ENCODE data around the gene KRTAP12-1. TPM values are rescaled to one million over a fixed set of nuclear protein-coding genes. Genes with fewer than 3 reads are reported as not detected.

KRTAP12-1 gene
- total RNA-seq, 6 experiments from 2014 or later, result not detected

GRCh38 chr21:44728716-44729115 is 46.8 kb upstream of the KRTAP12-1 start:
- H3K4me3 Mint-ChIP-seq, result no peak overlapping the region
- H3K27me3 Mint-ChIP-seq (ENCODE audit: insufficient read depth), result peaks cover 61% of the 10 kb centered on the region
- no peaks in the 10 kb centered on the region for H3K36me3 Mint-ChIP-seq (ENCODE audit: low read depth)
- DNase-seq, result no peak
- no peaks in the 10 kb centered on the region for H3K9me3 Mint-ChIP-seq
- no peaks in the 10 kb centered on the region; the same call in 1 of the 2 replicates for H3K4me1 Mint-ChIP-seq (ENCODE audit: low read depth)
- no peak overlapping the region for H3K27ac Mint-ChIP-seq
- TF ChIP-seq CTCF (IDR thresholded peaks at IDR 0.05), result no peak

GRCh38 chr21:44727757-44728156 is 45.8 kb upstream of the KRTAP12-1 start:
- Mint-ChIP-seq H3K4me1 (ENCODE audit: low read depth) (no peaks in the 10 kb centered on the region), H3K36me3 (ENCODE audit: low read depth) (no peaks in the 10 kb centered on the region), H3K9me3 (no peaks in the 10 kb centered on the region), H3K27me3 (ENCODE audit: insufficient read depth) (peaks cover 59% of the 10 kb centered on the region), H3K27ac (no peak overlapping the region), H3K4me3 (no peak overlapping the region)
- no peak for TF ChIP-seq CTCF (IDR thresholded peaks at IDR 0.05)
- DNase-seq, result no peak

DNA sequence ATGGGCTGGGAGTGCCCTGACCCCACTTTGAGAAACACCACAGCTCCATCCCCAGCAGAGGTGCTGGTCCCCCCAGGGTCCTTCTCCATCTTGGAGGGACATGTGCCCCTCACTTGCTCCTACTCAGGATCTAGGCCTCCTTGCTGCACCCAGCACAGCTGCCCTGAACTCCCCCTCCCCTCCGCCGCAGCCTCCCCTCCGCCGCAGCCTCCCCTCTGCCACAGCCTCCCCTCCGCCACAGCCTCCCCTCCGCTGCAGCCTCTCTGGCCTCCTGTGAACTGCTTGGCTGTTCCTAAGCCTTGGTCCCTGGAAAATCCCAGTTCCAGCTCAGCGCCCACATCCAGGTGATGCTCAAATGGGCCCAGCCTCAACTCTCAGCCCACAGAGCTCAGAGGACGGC is 45.4 kb upstream of the KRTAP12-1 start:
- H3K4me3 Mint-ChIP-seq, result no peak overlapping the region
- no peaks in the 10 kb centered on the region for H3K36me3 Mint-ChIP-seq (ENCODE audit: low read depth)
- no peak for TF ChIP-seq CTCF (IDR thresholded peaks at IDR 0.05)
- DNase-seq, result no peak
- peaks cover 60% of the 10 kb centered on the region for H3K27me3 Mint-ChIP-seq (ENCODE audit: insufficient read depth)
- no peaks in the 10 kb centered on the region for H3K4me1 Mint-ChIP-seq (ENCODE audit: low read depth)
- no peak overlapping the region for H3K27ac Mint-ChIP-seq
- no peaks in the 10 kb centered on the region for H3K9me3 Mint-ChIP-seq

- peaks cover 56% of the 10 kb centered on the region for H3K27me3 Mint-ChIP-seq (ENCODE audit: insufficient read depth)
Observed at GRCh38 chr21:44726826-44727225, 44.9 kb upstream of the KRTAP12-1 start.

DNA sequence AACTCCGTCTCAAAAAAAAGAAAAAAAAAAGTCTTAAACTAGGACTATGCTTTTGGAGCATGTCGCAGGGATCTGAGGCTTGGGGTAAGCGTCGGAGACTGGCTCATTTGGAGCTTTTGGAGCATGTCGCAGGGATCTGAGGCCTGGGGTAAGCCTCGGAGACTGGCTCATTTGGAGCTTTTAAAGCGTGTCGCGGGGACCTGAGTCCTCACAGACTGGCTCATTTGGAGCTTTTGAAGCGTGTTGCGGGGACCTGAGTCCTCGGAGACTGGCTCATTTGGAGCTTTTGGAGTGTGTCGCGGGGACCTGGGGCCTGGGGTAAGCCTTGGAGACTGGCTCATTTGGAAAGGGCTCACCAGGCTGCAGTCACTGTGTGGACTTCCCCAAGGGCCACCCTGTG is 43.0 kb upstream of the KRTAP12-1 start:
- Mint-ChIP-seq H3K27me3 (ENCODE audit: insufficient read depth) (peaks cover 43% of the 10 kb centered on the region), H3K36me3 (ENCODE audit: low read depth) (no peaks in the 10 kb centered on the region)

More at GRCh38 chr21:44726826-44727225, 44.9 kb upstream of the KRTAP12-1 start:
- no peak for DNase-seq
- Mint-ChIP-seq H3K27ac (no peak overlapping the region), H3K4me3 (no peak overlapping the region), H3K36me3 (ENCODE audit: low read depth) (no peaks in the 10 kb centered on the region), H3K9me3 (no peaks in the 10 kb centered on the region), H3K4me1 (ENCODE audit: low read depth) (no peaks in the 10 kb centered on the region)
- no peak for TF ChIP-seq CTCF (IDR thresholded peaks at IDR 0.05)

More for the DNA sequence above, 43.0 kb upstream of the KRTAP12-1 start:
- no peak overlapping the region for H3K27ac Mint-ChIP-seq
- DNase-seq, result no peak
- no peaks in the 10 kb centered on the region for H3K4me1 Mint-ChIP-seq (ENCODE audit: low read depth)
- no peak for TF ChIP-seq CTCF (IDR thresholded peaks at IDR 0.05)
- H3K9me3 Mint-ChIP-seq, result no peaks in the 10 kb centered on the region
- H3K4me3 Mint-ChIP-seq, result no peak overlapping the region

Measured in HFFc6 (cell line).